Liver (tissue), 3 donors: ENCODE data around the gene CDC27.

Source experiments
- EGR1 ChIP-seq, 2 donors: IDR thresholded peaks; 2 replicates each; pipeline ENCODE4 v1.6.1; 2016 to 2018; ENCODE audit warnings: antibody characterized with exemption in 2 of 2, low read depth in 2 of 2
- JUND ChIP-seq, 2 donors: IDR thresholded peaks; 2 replicates each; pipeline ENCODE4 v1.6.1; 2016; ENCODE audit warnings: antibody characterized with exemption in 2 of 2
- RAD21 ChIP-seq, 2 donors: IDR thresholded peaks; 2 replicates each; pipeline ENCODE4 v1.6.1; 2016; ENCODE audit warnings: antibody characterized with exemption in 2 of 2, mild to moderate bottlenecking in 2 of 2
- RXRA ChIP-seq, 2 donors: IDR thresholded peaks; 2 replicates each; pipeline ENCODE4 v1.6.1; 2017 to 2018; ENCODE audit warnings: antibody characterized with exemption in 2 of 2, mild to moderate bottlenecking in 1 of 2
- SP1 ChIP-seq: IDR thresholded peaks from 2 replicates; pipeline ENCODE4 v1.6.1; 2018; ENCODE audit warnings: antibody characterized with exemption, mild to moderate bottlenecking
- TAF1 ChIP-seq: conservative IDR thresholded peaks from 2 replicates; pipeline ENCODE4 v1.6.1; 2016; ENCODE audit warnings: antibody characterized with exemption, mild to moderate bottlenecking
- YY1 ChIP-seq: IDR thresholded peaks from 2 replicates; pipeline ENCODE4 v1.6.1; 2016; ENCODE audit warnings: antibody characterized with exemption, mild to moderate bottlenecking
- TF ChIP-seq, protein P1 (sequence below): IDR thresholded peaks from 2 replicates; pipeline ENCODE4 v1.6.1; 2016; ENCODE audit warnings: antibody characterized with exemption
- TF ChIP-seq, protein P2 (sequence below): fragments of 150-350 bp; IDR thresholded peaks from 2 replicates; pipeline ENCODE4 v1.5.1; 2017; ENCODE audit warnings: improper control_type of control experiment, low read depth, low read length; ENCODE audit not compliant: missing input control
- TF ChIP-seq, protein P3 (sequence below): IDR thresholded peaks from 2 replicates; pipeline ENCODE4 v1.6.1; 2016; ENCODE audit warnings: antibody characterized with exemption, mild to moderate bottlenecking
- TF ChIP-seq, protein P4 (sequence below): IDR thresholded peaks from 2 replicates; pipeline ENCODE4 v1.6.1; 2016; ENCODE audit warnings: antibody characterized with exemption
- TF ChIP-seq, protein P5 (sequence below): IDR thresholded peaks from 2 replicates; pipeline ENCODE4 v1.6.1; 2016; ENCODE audit warnings: antibody characterized with exemption
- donor health status: healthy.
- donor health status: healthy.

DNA sequence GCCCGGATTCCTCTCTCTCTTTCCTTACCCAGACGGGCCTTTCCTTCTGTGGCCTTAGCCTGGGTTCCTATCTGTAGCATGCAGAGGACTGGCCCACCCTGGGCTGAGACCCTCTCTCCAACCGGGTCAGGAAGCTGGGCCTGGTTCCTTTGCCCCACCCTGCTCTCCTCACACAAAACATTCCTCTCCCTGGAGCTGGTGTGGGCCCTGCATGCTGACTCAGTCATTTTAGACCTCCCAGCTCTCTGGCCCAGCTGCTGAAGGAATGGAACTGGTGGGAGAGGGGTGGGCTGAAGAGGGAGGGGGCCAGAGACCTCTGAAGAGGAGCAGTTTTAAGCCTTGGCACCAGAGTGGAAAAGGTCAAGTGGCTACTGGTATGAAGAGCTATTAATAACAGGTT lies 21.0 kb upstream of the CDC27 start:
- TF ChIP-seq, protein P1, sequence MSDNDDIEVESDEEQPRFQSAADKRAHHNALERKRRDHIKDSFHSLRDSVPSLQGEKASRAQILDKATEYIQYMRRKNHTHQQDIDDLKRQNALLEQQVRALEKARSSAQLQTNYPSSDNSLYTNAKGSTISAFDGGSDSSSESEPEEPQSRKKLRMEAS, result no peak
- TF ChIP-seq TAF1, result no peak
- TF ChIP-seq, protein P2, sequence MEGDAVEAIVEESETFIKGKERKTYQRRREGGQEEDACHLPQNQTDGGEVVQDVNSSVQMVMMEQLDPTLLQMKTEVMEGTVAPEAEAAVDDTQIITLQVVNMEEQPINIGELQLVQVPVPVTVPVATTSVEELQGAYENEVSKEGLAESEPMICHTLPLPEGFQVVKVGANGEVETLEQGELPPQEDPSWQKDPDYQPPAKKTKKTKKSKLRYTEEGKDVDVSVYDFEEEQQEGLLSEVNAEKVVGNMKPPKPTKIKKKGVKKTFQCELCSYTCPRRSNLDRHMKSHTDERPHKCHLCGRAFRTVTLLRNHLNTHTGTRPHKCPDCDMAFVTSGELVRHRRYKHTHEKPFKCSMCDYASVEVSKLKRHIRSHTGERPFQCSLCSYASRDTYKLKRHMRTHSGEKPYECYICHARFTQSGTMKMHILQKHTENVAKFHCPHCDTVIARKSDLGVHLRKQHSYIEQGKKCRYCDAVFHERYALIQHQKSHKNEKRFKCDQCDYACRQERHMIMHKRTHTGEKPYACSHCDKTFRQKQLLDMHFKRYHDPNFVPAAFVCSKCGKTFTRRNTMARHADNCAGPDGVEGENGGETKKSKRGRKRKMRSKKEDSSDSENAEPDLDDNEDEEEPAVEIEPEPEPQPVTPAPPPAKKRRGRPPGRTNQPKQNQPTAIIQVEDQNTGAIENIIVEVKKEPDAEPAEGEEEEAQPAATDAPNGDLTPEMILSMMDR, result no peak
- no peak for TF ChIP-seq YY1
- no peak for TF ChIP-seq EGR1 (IDR thresholded peaks at IDR 0.05; ENCODE audit: low read depth in 2 of 2)
- TF ChIP-seq SP1, result no peak
- TF ChIP-seq RAD21 (IDR thresholded peaks at IDR 0.05), result no peak
- TF ChIP-seq, protein P3, sequence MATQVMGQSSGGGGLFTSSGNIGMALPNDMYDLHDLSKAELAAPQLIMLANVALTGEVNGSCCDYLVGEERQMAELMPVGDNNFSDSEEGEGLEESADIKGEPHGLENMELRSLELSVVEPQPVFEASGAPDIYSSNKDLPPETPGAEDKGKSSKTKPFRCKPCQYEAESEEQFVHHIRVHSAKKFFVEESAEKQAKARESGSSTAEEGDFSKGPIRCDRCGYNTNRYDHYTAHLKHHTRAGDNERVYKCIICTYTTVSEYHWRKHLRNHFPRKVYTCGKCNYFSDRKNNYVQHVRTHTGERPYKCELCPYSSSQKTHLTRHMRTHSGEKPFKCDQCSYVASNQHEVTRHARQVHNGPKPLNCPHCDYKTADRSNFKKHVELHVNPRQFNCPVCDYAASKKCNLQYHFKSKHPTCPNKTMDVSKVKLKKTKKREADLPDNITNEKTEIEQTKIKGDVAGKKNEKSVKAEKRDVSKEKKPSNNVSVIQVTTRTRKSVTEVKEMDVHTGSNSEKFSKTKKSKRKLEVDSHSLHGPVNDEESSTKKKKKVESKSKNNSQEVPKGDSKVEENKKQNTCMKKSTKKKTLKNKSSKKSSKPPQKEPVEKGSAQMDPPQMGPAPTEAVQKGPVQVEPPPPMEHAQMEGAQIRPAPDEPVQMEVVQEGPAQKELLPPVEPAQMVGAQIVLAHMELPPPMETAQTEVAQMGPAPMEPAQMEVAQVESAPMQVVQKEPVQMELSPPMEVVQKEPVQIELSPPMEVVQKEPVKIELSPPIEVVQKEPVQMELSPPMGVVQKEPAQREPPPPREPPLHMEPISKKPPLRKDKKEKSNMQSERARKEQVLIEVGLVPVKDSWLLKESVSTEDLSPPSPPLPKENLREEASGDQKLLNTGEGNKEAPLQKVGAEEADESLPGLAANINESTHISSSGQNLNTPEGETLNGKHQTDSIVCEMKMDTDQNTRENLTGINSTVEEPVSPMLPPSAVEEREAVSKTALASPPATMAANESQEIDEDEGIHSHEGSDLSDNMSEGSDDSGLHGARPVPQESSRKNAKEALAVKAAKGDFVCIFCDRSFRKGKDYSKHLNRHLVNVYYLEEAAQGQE, result no peak
- no peak for TF ChIP-seq RXRA (IDR thresholded peaks at IDR 0.05)
- TF ChIP-seq, protein P4, sequence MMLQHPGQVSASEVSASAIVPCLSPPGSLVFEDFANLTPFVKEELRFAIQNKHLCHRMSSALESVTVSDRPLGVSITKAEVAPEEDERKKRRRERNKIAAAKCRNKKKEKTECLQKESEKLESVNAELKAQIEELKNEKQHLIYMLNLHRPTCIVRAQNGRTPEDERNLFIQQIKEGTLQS, result no peak
- TF ChIP-seq, protein P5, sequence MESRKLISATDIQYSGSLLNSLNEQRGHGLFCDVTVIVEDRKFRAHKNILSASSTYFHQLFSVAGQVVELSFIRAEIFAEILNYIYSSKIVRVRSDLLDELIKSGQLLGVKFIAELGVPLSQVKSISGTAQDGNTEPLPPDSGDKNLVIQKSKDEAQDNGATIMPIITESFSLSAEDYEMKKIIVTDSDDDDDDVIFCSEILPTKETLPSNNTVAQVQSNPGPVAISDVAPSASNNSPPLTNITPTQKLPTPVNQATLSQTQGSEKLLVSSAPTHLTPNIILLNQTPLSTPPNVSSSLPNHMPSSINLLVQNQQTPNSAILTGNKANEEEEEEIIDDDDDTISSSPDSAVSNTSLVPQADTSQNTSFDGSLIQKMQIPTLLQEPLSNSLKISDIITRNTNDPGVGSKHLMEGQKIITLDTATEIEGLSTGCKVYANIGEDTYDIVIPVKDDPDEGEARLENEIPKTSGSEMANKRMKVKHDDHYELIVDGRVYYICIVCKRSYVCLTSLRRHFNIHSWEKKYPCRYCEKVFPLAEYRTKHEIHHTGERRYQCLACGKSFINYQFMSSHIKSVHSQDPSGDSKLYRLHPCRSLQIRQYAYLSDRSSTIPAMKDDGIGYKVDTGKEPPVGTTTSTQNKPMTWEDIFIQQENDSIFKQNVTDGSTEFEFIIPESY, result no peak
- TF ChIP-seq JUND (IDR thresholded peaks at IDR 0.05), result no peak
